WTC11 (cell line): ENCODE data around the gene BANK1. TPM values are rescaled to one million over a fixed set of nuclear protein-coding genes. Genes with fewer than 3 reads are reported as not detected.

ENCODE experiments used
- ATAC-seq: fragments of 200-7000 bp; cut with Tn5 transposase; 2 replicates; pipeline ENCODE4 v1.10.0; 2021; ENCODE audit warnings: mild to moderate bottlenecking, moderate library complexity
- CTCF ChIA-PET: fragments of 300-600 bp; sonication (Branson Sonifier 250); formaldehyde crosslinking; loops from one replicate; lab custom pipeline; 2021; ENCODE audit warnings: antibody characterized with exemption; lab: Charles Lee
- POLR2A ChIA-PET: fragments of 350-600 bp; sonication (Branson Sonifier 250); formaldehyde crosslinking; loops from one replicate; lab custom pipeline; 2021; ENCODE audit warnings: antibody characterized with exemption; lab: Charles Lee
- DNase-seq: peaks from one replicate; pipeline ENCODE4 v3.0.0; 2021; ENCODE audit warnings: low spot score
- H3K27ac Mint-ChIP-seq: 2 replicates; pipeline ENCODE4 v1.8.0; 2021; ENCODE audit warnings: mixed read lengths
- H3K27me3 Mint-ChIP-seq: 2 replicates; pipeline ENCODE4 v1.8.0; 2021; ENCODE audit warnings: low read depth, mild to moderate bottlenecking, moderate library complexity, mixed read lengths
- H3K36me3 Mint-ChIP-seq: 2 replicates; pipeline ENCODE4 v1.8.0; 2021; ENCODE audit warnings: mixed read lengths
- H3K4me1 Mint-ChIP-seq: 2 replicates; pipeline ENCODE4 v1.8.0; 2022; ENCODE audit warnings: mixed read lengths
- H3K4me3 Mint-ChIP-seq: 2 replicates; pipeline ENCODE4 v1.8.0; 2021; ENCODE audit warnings: mild to moderate bottlenecking, moderate library complexity, mixed read lengths
- H3K9me3 Mint-ChIP-seq: 2 replicates; pipeline ENCODE4 v1.8.0; 2021; ENCODE audit warnings: mixed read lengths
- CBFB ChIP-seq: sonication (generic); formaldehyde crosslinking; IDR thresholded peaks from 2 replicates; pipeline ENCODE4 v1.8.1; 2022; ENCODE audit warnings: mild to moderate bottlenecking, low read depth, missing genetic modification reagents
- CREB1 ChIP-seq: sonication (generic); formaldehyde crosslinking; IDR thresholded peaks from 2 replicates; pipeline ENCODE4 v1.8.0; 2023; ENCODE audit warnings: mild to moderate bottlenecking, missing genetic modification reagents
- ETV6 ChIP-seq: sonication (generic); formaldehyde crosslinking; IDR thresholded peaks from 2 replicates; pipeline ENCODE4 v1.8.1; 2022; ENCODE audit warnings: mild to moderate bottlenecking, missing genetic modification reagents
- FOXK1 ChIP-seq: sonication (generic); formaldehyde crosslinking; IDR thresholded peaks from 2 replicates; pipeline ENCODE4 v1.8.0; 2022; ENCODE audit warnings: mild to moderate bottlenecking, moderate library complexity, missing genetic modification reagents
- GRHL2 ChIP-seq: fragments of 250-450 bp; sonication (Bioruptor Pico); IDR thresholded peaks from 2 replicates; pipeline ENCODE4 v1.8.0; 2022; ENCODE audit warnings: mild to moderate bottlenecking, moderate library complexity; ENCODE audit not compliant: insufficient replicate concordance, severe bottlenecking
- OVOL2 ChIP-seq: fragments of 250-450 bp; sonication (Bioruptor Pico); IDR thresholded peaks from 2 replicates; pipeline ENCODE4 v1.9.0; 2021; ENCODE audit warnings: mild to moderate bottlenecking, borderline replicate concordance
- RELA ChIP-seq: sonication (generic); formaldehyde crosslinking; IDR thresholded peaks from 2 replicates; pipeline ENCODE4 v1.8.1; 2022; ENCODE audit warnings: missing genetic modification reagents, mild to moderate bottlenecking, borderline replicate concordance
- RORB ChIP-seq: fragments of 250-450 bp; sonication (Bioruptor Pico); IDR thresholded peaks from 2 replicates; pipeline ENCODE4 v1.9.0; 2021; ENCODE audit warnings: mild to moderate bottlenecking
- SMAD4 ChIP-seq: sonication (generic); formaldehyde crosslinking; IDR thresholded peaks from 2 replicates; pipeline ENCODE4 v1.8.0; 2022; ENCODE audit warnings: mild to moderate bottlenecking, missing genetic modification reagents
- TCF7 ChIP-seq: sonication (generic); formaldehyde crosslinking; IDR thresholded peaks from 2 replicates; pipeline ENCODE4 v1.8.0; 2022; ENCODE audit warnings: mild to moderate bottlenecking, low read depth, missing genetic modification reagents, moderate library complexity
- TEAD1 ChIP-seq: sonication (generic); formaldehyde crosslinking; IDR thresholded peaks from 2 replicates; pipeline ENCODE4 v1.8.0; 2022; ENCODE audit warnings: mild to moderate bottlenecking, missing genetic modification reagents
- ZNF232 ChIP-seq: sonication (generic); formaldehyde crosslinking; IDR thresholded peaks from 2 replicates; pipeline ENCODE4 v1.8.0; 2022; ENCODE audit warnings: mild to moderate bottlenecking, missing genetic modification reagents
- ZNF317 ChIP-seq: sonication (generic); formaldehyde crosslinking; IDR thresholded peaks from 2 replicates; pipeline ENCODE4 v1.8.1; 2023; ENCODE audit warnings: low read depth, mild to moderate bottlenecking, moderate library complexity, missing genetic modification reagents, borderline replicate concordance
- ZNF396 ChIP-seq: fragments of 250-450 bp; sonication (Bioruptor Pico); IDR thresholded peaks from 2 replicates; pipeline ENCODE4 v1.8.0; 2021; ENCODE audit warnings: mild to moderate bottlenecking, moderate library complexity, borderline replicate concordance
- total RNA-seq: library from RNA; stranded (reverse); gene quantifications from 3 replicates; pipeline ENCODE4 v1.2.3, GENCODE V29; 2021
- TF ChIP-seq, protein P1 (sequence below): sonication (generic); formaldehyde crosslinking; IDR thresholded peaks from 2 replicates; pipeline ENCODE4 v1.8.0; 2023; ENCODE audit warnings: mild to moderate bottlenecking, missing genetic modification reagents
- TF ChIP-seq, protein P2 (sequence below): sonication (generic); formaldehyde crosslinking; IDR thresholded peaks from 2 replicates; pipeline ENCODE4 v1.8.1; 2023; ENCODE audit warnings: mild to moderate bottlenecking, missing genetic modification reagents, moderate library complexity
- TF ChIP-seq, protein P3 (sequence below): sonication (generic); formaldehyde crosslinking; IDR thresholded peaks from 2 replicates; pipeline ENCODE4 v1.8.1; 2022; ENCODE audit warnings: mild to moderate bottlenecking, missing genetic modification reagents, moderate library complexity, borderline replicate concordance
- TF ChIP-seq, protein P4 (sequence below): fragments of 250-450 bp; sonication (Bioruptor Pico); IDR thresholded peaks from 2 replicates; pipeline ENCODE4 v1.9.0; 2021; ENCODE audit warnings: mild to moderate bottlenecking
- TF ChIP-seq, protein P5 (sequence below): sonication (generic); formaldehyde crosslinking; IDR thresholded peaks from 2 replicates; pipeline ENCODE4 v1.8.0; 2022; ENCODE audit warnings: mild to moderate bottlenecking, missing genetic modification reagents
- TF ChIP-seq, protein P6 (sequence below): sonication (generic); formaldehyde crosslinking; IDR thresholded peaks from 2 replicates; pipeline ENCODE4 v1.8.1; 2022; ENCODE audit warnings: low read depth, missing genetic modification reagents, borderline replicate concordance
- TF ChIP-seq, protein P7 (sequence below): fragments of 250-450 bp; sonication (Bioruptor Pico); IDR thresholded peaks from 2 replicates; pipeline ENCODE4 v1.8.0; 2021; ENCODE audit warnings: mild to moderate bottlenecking

Gene BANK1
- total RNA-seq, 1 experiment from 2014 or later = 0.68 TPM

DNA sequence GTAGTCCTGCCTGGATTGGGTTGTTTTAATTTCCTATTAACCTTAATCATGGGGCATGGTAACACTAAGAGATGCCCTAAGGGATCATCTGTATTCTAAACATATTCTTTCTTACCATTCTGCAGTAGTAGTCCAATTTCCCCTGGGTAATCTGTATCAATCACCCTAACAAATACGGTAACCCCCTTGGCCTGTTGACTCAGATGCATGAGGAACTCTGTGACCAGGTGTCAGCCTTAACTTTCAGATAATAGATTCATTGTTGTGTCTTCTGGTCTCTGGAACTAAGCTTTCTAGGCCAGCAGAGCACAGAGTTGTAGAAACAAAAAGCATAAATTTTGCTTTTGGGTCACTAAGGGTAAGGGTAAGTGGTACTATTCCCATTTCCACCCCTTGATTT is 13.1 kb upstream of the BANK1 start:
- ATAC-seq (no peak), DNase-seq (no peak)
- Mint-ChIP-seq H3K9me3 (peaks cover 5% of the 10 kb centered on the region), H3K36me3 (no peaks in the 10 kb centered on the region), H3K27ac (no peak overlapping the region), H3K27me3 (no peaks in the 10 kb centered on the region), H3K4me3 (no peak overlapping the region), H3K4me1 (no peaks in the 10 kb centered on the region)
- TF ChIP-seq, protein P1, sequence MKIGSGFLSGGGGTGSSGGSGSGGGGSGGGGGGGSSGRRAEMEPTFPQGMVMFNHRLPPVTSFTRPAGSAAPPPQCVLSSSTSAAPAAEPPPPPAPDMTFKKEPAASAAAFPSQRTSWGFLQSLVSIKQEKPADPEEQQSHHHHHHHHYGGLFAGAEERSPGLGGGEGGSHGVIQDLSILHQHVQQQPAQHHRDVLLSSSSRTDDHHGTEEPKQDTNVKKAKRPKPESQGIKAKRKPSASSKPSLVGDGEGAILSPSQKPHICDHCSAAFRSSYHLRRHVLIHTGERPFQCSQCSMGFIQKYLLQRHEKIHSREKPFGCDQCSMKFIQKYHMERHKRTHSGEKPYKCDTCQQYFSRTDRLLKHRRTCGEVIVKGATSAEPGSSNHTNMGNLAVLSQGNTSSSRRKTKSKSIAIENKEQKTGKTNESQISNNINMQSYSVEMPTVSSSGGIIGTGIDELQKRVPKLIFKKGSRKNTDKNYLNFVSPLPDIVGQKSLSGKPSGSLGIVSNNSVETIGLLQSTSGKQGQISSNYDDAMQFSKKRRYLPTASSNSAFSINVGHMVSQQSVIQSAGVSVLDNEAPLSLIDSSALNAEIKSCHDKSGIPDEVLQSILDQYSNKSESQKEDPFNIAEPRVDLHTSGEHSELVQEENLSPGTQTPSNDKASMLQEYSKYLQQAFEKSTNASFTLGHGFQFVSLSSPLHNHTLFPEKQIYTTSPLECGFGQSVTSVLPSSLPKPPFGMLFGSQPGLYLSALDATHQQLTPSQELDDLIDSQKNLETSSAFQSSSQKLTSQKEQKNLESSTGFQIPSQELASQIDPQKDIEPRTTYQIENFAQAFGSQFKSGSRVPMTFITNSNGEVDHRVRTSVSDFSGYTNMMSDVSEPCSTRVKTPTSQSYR = no peak
- TF ChIP-seq ZNF396 (no peak), SMAD4 (no peak), ZNF317 (CRISPR knock-in tag) (no peak), GRHL2 (no peak), RORB (CRISPR knock-in tag) (no peak), TEAD1 (CRISPR knock-in tag) (no peak)
- TF ChIP-seq, protein P2, sequence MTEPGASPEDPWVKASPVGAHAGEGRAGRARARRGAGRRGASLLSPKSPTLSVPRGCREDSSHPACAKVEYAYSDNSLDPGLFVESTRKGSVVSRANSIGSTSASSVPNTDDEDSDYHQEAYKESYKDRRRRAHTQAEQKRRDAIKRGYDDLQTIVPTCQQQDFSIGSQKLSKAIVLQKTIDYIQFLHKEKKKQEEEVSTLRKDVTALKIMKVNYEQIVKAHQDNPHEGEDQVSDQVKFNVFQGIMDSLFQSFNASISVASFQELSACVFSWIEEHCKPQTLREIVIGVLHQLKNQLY (CRISPR knock-in tag) = no peak
- TF ChIP-seq, protein P3, sequence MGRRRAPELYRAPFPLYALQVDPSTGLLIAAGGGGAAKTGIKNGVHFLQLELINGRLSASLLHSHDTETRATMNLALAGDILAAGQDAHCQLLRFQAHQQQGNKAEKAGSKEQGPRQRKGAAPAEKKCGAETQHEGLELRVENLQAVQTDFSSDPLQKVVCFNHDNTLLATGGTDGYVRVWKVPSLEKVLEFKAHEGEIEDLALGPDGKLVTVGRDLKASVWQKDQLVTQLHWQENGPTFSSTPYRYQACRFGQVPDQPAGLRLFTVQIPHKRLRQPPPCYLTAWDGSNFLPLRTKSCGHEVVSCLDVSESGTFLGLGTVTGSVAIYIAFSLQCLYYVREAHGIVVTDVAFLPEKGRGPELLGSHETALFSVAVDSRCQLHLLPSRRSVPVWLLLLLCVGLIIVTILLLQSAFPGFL (CRISPR knock-in tag) = no peak
- TF ChIP-seq, protein P4, sequence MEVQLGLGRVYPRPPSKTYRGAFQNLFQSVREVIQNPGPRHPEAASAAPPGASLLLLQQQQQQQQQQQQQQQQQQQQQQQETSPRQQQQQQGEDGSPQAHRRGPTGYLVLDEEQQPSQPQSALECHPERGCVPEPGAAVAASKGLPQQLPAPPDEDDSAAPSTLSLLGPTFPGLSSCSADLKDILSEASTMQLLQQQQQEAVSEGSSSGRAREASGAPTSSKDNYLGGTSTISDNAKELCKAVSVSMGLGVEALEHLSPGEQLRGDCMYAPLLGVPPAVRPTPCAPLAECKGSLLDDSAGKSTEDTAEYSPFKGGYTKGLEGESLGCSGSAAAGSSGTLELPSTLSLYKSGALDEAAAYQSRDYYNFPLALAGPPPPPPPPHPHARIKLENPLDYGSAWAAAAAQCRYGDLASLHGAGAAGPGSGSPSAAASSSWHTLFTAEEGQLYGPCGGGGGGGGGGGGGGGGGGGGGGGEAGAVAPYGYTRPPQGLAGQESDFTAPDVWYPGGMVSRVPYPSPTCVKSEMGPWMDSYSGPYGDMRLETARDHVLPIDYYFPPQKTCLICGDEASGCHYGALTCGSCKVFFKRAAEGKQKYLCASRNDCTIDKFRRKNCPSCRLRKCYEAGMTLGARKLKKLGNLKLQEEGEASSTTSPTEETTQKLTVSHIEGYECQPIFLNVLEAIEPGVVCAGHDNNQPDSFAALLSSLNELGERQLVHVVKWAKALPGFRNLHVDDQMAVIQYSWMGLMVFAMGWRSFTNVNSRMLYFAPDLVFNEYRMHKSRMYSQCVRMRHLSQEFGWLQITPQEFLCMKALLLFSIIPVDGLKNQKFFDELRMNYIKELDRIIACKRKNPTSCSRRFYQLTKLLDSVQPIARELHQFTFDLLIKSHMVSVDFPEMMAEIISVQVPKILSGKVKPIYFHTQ (CRISPR knock-in tag) = no peak
- ChIA-PET CTCF (no interaction called here), POLR2A (interaction anchor here (0.5 to 0.6 kb wide), 2 partner anchors 117 to 571 kb away, joined by 3 read pairs; no protein-coding TSS in a partner anchor)

DNA sequence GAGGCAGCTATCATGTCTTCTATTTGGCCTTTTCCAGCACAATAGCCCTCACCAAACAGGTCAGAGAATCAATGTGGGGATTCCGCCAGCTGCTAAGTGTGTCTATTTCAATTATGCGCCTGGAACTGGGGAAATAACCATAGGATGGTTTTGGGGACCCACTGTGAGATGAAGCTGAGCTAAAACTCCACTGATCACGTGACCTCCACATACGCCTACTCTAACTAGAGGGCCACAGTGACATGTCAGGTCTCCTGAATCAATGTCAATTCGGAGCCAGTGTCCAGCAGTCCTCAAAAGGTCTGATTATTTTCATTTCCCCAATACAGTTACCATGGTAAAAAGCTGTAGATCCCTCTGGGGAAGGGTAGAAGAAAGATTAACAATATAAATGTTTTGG is 10.2 kb upstream of the BANK1 start:
- no peak overlapping the region for H3K27ac Mint-ChIP-seq
- H3K36me3 Mint-ChIP-seq = no peaks in the 10 kb centered on the region
- no peak for TF ChIP-seq FOXK1 (CRISPR knock-in tag)
- no peak for TF ChIP-seq RELA (CRISPR knock-in tag)
- TF ChIP-seq RORB (CRISPR knock-in tag) = no peak
- TF ChIP-seq CBFB (CRISPR knock-in tag) = no peak
- TF ChIP-seq ZNF317 (CRISPR knock-in tag) = no peak
- no peak for TF ChIP-seq ETV6 (CRISPR knock-in tag)
- no peak for TF ChIP-seq ZNF232 (CRISPR knock-in tag)
- H3K4me3 Mint-ChIP-seq = no peak overlapping the region
- H3K27me3 Mint-ChIP-seq = no peaks in the 10 kb centered on the region
- H3K9me3 Mint-ChIP-seq = no peaks in the 10 kb centered on the region
- POLR2A ChIA-PET = no interaction called here
- DNase-seq = no peak
- CTCF ChIA-PET = interaction anchor here (0.6 kb wide), 1 partner anchor 751 kb away, joined by 5 read pairs; no protein-coding TSS in a partner anchor
- peaks cover 5% of the 10 kb centered on the region for H3K4me1 Mint-ChIP-seq
- no peak for ATAC-seq

DNA sequence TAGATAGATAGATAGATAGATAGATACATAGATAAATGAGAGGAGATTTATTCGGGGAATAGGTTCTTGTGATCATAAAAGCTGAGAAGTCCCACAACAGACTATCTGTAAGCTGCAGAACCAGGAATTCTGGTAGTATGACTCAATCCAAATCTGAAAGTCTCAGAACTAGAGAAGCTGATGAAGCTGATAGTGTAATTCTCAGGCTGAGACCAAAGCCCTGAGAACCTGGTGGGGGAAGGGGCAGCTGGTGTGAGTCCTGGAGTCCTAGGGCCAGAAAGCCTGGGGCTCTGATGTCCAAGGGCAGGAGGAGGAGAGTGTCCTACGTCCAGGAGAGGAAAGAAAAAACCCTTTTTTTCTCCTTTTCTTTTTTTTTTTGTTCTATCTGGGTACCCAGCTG is 8.0 kb upstream of the BANK1 start:
- DNase-seq = no peak
- Mint-ChIP-seq H3K36me3 (peaks cover 7% of the 10 kb centered on the region), H3K27me3 (peaks cover 3% of the 10 kb centered on the region; the same call in 1 of the 2 replicates), H3K4me3 (no peak overlapping the region), H3K9me3 (peaks cover 10% of the 10 kb centered on the region), H3K4me1 (peaks cover 7% of the 10 kb centered on the region), H3K27ac (no peak overlapping the region)
- CTCF ChIA-PET = no interaction called here
- POLR2A ChIA-PET = interaction anchor here (0.6 kb wide), 1 partner anchor 739 kb away, joined by 3 read pairs; no protein-coding TSS in a partner anchor
- ATAC-seq = no peak
- TF ChIP-seq, protein P5, sequence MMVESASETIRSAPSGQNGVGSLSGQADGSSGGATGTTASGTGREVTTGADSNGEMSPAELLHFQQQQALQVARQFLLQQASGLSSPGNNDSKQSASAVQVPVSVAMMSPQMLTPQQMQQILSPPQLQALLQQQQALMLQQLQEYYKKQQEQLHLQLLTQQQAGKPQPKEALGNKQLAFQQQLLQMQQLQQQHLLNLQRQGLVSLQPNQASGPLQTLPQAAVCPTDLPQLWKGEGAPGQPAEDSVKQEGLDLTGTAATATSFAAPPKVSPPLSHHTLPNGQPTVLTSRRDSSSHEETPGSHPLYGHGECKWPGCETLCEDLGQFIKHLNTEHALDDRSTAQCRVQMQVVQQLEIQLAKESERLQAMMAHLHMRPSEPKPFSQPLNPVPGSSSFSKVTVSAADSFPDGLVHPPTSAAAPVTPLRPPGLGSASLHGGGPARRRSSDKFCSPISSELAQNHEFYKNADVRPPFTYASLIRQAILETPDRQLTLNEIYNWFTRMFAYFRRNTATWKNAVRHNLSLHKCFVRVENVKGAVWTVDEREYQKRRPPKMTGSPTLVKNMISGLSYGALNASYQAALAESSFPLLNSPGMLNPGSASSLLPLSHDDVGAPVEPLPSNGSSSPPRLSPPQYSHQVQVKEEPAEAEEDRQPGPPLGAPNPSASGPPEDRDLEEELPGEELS (CRISPR knock-in tag) = no peak
- no peak for TF ChIP-seq CREB1
- no peak for TF ChIP-seq TCF7 (CRISPR knock-in tag)
- TF ChIP-seq, protein P6, sequence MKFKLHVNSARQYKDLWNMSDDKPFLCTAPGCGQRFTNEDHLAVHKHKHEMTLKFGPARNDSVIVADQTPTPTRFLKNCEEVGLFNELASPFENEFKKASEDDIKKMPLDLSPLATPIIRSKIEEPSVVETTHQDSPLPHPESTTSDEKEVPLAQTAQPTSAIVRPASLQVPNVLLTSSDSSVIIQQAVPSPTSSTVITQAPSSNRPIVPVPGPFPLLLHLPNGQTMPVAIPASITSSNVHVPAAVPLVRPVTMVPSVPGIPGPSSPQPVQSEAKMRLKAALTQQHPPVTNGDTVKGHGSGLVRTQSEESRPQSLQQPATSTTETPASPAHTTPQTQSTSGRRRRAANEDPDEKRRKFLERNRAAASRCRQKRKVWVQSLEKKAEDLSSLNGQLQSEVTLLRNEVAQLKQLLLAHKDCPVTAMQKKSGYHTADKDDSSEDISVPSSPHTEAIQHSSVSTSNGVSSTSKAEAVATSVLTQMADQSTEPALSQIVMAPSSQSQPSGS (CRISPR knock-in tag) = no peak
- no peak for TF ChIP-seq OVOL2 (CRISPR knock-in tag)
- TF ChIP-seq, protein P7, sequence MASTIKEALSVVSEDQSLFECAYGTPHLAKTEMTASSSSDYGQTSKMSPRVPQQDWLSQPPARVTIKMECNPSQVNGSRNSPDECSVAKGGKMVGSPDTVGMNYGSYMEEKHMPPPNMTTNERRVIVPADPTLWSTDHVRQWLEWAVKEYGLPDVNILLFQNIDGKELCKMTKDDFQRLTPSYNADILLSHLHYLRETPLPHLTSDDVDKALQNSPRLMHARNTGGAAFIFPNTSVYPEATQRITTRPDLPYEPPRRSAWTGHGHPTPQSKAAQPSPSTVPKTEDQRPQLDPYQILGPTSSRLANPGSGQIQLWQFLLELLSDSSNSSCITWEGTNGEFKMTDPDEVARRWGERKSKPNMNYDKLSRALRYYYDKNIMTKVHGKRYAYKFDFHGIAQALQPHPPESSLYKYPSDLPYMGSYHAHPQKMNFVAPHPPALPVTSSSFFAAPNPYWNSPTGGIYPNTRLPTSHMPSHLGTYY (CRISPR knock-in tag) = no peak
